Measurements from ENCODE around the gene ALOX15.
A peak's percentile ranks its signal among the peaks of the same experiment; 100 is the strongest.
"Not testable (repeated sequence)": the region's sequence is repeated elsewhere in the genome, so short reads cannot be mapped to it uniquely, and the experiment has no call there.

ALOX15 gene

DNA sequence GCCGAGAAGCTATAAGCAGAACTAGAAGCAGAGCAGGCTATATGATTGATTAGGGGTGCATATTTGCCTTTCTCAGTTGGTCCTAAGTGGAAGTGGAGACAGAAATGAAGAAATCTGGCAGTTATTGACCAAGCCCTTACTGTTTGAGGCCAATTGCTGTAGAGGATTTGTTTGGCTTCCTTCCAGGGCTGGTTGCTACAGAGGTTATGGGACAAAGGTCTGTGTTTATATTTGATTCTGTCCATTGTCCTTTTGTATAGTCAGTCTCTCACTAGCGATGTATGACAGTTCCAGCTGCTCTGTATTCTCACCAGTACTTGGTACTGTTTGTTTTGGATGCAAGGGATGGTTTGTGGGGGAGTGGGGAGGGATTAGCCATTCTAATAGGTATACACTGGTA is 7.3 kb upstream of the ALOX15 start:
- no peak for DNase-seq

DNA sequence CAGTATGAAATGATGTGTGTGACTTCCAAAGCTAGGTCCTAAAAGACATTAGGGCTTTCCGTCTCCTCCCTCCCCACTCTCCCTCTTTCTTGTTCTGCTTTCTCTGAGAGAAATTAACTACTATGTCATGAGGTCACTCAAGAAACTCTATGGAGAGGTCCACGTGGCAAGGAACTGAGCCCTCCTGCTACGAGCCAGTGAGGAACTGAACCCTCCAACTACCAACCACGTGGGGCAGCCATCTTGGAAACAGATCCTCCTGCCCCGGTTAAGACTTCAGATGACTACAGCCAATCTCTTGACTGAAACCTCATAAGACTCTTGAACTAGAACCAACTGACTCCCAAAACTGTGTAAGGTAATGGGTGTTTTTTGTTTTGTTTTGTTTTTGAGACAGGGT is 4.2 kb upstream of the ALOX15 start:
- DNase-seq = no peak

DNA sequence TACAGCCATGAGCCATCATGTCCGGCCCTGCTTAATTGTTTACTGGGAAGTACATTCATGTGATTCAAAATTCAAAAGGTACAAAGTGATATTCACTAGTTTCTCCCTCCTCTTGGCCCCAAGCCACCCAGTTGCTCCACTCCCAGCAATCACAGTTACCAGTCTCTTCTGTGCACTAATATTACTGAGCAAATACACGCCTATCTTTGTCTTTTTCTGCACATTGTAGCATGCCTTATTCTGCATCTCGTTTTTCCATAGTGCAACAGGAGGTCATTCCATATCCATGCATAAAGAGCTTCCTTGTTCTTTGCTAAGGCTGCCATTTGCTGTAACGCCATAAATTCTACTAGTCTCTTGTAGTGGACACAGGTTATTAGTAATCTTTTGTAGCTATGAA is 2.2 kb upstream of the ALOX15 start:
- no peak for DNase-seq

DNA sequence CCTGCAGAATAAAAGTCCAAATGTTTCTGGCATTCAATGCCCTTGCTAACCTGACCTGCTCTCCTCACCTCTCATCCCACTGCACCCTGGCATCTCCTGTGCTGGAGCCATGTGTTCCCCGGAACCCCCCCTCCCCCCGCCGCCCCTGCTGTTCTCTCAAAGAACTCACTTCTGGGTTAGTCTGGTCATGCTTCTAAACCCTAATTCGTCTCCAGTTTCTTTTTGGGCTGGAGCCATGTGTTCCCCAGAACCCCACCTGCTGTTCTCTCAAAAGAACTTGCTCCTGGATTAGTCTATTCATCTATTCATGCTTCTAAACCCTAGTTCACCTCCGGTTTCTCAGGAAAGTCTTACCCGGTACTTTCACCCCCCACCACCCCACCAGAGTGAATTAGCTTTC is 808 bp upstream of the ALOX15 start:
- no peak for DNase-seq

DNA sequence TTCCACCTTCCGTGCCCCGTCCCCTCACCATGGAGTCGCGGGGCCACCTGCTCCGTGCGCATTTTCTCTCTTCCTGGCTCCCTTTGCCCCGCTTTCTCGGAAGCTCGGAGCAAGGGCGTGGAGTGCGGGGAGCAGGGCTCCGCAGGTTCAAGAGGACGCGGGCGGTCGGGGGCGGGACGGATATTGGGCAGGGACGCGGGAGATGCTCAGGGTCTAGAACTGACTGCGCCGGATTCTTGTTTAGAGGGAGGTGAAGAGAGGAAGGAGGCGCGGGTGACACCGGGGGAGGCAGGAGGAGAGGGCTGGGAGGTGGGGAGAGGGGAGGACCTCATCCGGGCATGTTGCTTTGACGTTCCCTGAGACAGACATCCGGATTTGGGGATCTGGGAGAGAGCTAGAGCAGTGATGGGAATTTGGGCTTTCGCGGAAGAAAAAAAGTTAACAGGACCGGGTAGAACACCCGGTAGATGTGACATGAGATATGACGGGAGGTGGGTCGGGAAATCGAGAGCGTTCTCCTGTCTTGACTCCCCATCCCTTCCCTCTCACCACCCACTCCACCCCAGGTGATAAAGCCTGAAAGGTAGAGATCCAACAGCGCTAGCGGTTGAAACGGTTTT is 799 bp downstream of the ALOX15 start:
- not testable (repeated sequence) for DNase-seq

DNA sequence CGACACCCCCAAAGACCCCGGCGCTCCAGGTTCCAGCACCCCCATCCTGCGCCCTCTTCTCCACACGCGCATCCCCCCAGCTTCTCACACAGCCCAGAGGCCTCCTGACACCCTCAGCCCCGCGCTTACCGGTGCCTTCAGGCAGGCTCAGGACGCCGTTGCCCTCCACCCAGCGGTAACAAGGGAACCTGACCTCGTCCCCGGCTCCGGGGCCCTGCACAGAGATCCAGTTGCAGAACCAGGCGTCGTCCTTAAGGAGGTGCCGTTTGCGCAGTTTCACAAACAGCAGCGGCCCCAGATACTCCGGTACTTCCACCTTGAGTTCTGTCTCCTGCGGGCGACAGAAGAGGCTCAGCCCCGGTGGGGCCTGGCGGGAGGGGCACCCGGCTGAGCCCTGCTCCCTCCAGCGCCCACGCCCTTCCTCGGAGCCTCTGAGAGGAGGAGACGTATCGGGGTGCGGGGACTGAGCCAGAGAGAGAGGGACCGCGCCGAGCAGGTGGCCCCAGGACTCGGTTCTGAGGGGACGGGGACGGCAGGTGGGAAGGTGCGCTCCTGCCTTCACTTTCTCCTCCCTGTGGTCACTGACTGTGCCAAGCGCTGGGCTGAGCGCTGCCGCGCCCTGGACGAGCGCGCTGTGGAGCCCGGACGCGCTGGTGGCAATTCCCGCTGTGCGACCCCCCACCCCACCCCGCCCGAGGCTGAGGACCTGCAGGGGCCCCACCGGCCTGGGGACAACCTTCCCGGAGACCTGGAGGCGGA is 2.0 kb downstream of the ALOX15 start:
- DNase-seq = not testable (repeated sequence)

DNA sequence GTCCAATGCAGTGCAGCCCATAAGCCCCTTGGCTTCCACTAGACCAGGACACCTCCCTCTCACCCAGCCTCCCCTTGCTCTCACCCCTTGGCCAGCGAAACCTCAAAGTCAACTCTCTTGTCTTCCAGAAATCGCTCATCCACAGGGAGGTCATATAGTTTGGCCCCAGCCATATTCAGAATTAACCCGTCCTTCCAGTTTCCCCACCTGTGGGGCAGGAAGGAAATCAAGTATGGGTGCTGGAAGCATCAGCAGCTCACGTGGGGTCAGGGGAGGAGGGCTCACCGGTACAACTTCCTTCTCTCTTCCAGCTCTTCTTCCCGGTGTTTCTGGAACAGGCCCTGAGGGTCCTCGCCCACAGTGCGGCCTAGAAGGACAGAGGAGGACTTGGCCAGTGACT is 2.7 kb downstream of the ALOX15 start:
- DNase-seq = not testable (repeated sequence)

DNA sequence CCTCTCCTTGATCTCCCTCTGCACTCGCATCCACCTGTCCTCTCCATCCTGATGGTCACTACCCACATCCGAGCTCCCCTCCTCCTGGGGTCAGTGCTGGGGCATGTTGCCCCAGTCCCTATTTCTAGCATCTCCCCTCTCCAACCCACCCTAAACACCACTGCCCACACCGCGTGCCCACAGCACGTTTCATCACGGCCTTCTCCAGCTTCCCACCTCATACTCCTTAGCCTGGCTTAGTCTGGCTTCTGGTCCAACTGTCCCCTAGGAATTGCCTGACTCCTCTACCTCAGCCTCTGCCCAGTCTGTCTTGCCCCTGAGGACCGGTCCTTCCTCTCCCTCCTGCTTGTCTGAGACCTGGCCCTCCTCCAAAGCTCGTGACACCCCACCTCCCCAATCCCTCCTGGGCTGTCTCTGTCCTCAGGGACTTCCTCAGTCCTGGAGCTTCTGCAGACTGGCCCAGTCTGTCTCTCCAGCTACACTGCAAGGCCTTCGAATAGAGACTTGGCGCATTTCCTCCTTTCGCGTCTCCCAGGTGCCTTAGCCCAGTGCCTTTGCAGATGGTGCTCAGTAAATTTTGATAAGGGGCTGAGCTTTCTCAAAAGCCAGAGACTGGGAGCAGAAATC is 4.9 kb downstream of the ALOX15 start:
- no peak for DNase-seq

DNA sequence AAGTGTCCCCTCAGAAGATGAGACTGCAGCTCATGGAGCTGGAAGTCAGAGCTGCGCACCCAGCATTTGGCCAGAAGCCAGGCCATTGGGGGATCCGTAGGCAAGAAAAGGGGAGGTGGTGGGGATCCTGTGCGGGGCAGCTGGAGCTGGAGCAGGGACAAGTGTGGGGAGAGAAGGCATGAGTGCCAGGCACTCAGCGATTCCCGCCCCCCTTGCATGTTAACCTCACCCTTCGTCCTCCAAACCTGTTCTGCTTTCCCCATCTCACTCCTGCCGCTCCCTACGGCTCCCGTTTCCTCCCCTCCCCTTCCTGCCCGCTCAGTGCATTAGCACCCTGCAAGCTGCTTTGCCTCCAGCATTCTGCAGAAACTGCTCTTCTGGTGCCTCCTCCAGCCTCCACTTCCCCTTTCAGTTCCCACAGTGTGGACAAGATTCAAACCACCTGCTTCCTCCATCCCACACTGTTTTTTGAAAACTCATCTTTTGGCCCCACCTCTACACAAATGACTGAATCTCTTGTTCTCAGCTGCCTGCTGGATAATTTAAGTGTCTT is 5.6 kb downstream of the ALOX15 start:
- no peak for DNase-seq

DNA sequence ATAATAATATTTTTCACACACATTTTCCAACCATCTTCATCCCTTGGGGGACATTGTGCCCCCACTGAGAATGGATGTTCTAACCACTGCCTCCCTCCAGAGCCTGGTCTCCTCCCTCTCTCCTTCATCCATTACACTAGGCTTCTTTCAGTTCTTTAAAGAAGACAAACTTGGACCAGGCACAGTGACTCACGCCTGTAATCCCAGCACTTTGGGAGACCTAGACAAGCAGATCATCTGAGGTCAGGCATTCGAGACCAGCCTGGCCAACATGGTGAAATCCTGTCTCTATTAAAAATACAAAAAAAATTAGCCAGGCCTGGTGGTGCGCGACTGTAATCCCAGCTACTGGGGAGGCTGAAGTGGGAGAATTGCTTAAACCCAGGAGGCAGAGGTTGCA is 6.5 kb downstream of the ALOX15 start:
- no peak for DNase-seq

DNA sequence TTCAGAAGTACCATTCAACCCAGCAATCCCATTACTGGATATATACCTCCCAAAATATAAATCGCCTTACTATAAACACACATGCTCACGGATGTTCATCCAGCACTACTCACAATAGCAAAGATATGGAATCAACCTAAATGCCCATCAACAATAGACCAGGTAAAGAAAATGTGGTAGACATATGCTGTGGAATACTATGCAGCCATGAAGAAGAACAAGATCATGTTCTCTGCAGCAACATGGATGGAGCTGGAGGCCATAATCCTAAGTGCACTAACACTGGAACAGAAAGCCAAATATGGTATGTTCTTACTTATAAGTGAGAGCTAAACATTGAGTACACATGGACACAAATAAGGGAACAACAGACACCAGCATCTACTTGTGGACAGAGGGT is 7.8 kb downstream of the ALOX15 start:
- no peak for DNase-seq

DNA sequence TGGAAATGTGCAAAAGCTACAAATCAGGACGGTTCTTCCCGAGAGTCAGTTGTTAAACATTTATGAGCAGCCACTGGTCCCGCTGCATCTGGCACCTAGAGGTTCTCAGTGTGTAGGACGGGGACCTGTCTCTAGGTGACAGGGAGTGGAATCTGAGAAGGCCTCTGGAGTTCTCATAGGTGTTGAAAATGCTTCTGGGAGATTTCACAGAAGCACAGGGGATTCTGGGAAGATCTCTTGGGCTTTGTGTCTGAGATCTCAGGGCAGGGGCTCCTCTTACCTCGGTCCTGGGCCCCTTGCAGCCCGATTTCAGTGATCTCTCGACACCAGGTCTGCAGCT is 8.9 kb downstream of the ALOX15 start:
- DNase-seq = no peak

DNA sequence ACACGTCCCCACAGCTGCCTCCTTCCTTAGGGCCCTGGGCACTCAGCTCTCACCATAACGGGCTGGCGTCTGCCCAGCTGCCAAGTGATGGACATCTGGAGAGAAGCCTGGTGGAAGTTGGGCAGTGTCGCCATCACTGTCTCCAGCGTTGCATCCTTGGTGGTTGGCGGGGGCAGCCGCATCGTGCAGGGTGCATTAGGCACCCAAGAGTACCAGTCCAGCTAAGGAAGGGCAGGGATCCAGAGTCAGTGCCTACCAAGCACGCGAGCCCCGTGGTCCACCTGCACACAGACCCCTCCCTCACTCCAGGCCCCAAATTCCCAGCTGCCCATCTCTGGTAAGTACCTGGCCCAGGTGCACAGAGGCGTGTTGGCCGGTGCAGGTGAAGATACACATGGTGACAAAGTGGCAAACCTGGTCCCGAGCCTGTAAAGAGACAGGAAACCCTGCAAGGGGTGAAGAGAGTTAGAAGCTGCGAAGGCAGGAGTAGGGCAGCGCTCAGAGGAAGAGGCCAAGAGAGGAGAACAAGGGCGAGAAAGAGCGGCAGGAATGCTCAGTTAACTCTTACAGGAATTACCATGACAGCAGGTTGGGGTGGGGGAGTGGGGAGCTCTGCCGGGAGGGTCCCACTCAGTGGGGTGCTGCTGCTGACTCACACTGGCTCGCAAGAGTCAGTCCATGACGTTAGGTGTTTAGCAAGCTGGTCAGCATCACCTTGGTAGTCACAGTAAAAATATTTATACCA is 9.5 kb downstream of the ALOX15 start:
- no peak for DNase-seq

DNA sequence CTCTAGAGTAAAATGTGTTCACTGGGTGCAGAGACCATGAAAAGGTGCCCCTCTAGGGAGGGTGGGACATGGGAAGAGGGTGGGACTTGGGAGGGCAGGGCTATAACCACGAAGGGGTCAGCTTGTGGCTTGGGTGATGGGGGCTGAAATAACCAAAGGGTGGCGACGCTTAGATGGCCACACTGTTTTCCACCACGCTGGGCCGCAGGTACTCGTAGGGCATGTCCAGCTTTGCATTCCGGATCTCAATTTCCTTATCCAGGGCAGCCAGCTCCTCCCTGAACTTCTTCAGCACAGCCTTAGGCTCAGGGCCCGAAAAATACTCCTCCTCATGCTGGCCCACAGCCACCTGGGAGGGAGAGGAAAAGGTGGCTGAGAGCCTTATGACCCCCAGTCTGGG is 10.0 kb downstream of the ALOX15 start:
- DNase-seq = no peak

DNA sequence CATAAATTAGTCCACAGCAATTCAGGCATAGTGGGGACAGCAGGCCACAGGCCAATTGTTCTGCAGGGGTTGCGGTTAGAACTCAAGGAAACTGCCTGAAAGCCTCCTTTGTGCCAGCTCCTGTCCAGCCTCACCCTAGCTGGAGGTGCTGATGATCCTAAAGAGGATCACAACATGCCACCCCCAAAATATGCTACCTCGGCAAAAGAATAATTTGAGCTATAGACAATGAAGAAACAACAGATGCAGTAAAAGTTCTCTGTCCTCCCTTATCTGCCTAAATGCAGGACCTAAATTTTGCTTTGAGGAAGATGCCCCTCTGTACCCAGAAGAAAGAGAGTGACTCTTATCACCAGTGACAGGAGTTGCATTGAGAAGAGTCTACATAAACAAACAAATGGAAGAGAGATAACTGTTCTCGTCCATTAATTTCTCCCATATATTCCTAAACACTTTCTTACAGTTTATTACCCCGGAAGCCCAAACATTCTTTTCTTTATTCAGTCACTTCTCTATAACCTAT is 14.7 kb downstream of the ALOX15 start:
- no peak for DNase-seq

DNA sequence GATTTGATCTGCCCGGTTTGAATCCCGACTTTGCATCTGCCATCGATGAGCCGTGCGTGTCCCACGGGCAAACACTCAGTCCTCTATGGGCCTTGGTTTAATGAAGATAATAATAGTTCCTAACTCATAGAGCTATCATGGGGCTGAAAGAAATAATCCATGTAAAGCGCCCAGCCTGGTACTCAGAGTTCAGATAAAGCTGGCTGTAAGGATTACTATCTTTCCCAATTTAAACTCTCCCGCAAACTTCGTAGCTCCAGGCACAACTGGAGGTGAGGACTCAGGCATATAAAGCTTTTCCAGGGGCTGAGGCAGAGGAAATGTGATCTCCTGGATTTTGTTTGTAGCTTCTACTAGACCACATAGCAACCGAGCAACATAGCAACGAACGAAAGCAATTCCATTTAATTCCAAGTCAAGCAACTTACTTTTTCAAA is 16.3 kb downstream of the ALOX15 start:
- no peak for DNase-seq

DNA sequence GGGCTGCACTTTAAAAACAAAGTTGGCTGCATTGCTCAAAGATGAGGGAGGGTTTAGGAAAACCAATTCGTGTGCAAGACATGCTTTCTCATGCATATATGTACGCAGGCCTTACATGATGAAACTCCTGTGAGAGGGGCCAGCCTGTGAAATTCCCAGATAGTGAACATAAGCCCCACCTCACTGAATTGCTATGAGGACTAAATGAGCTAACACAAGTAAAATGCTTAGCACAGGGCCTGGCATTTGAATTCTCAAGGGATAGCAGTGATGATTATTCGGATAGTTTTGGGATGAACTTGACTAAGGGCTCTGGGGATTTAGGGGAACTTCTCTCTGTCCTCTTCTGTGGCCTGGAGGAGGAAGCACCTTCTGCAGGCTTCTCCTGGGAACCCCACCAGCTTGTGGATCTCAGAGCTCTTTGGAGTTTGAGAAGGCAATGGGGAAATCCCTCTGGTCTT is 17.0 kb downstream of the ALOX15 start:
- peak; percentile 26 for DNase-seq

DNA sequence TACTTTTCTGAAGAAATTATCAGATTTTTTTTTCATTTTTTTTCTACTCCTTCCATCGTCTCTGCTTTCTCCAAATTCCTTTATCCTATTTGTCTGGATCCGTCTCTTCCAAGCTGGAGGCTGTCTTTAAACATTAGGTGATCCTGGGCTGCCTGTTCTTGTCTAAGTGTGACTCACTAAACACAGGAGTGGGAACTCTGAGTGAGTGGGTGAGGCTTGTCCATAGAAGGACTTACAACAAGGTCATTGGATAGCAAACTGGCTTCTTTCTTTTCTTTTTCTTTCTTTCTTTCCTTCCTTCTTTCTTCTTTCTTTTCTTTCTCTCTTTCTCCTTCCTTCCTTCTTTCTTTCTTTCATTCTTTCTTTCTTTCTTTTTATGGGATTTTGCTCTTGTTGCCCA is 18.2 kb downstream of the ALOX15 start:
- DNase-seq = no peak

DNA sequence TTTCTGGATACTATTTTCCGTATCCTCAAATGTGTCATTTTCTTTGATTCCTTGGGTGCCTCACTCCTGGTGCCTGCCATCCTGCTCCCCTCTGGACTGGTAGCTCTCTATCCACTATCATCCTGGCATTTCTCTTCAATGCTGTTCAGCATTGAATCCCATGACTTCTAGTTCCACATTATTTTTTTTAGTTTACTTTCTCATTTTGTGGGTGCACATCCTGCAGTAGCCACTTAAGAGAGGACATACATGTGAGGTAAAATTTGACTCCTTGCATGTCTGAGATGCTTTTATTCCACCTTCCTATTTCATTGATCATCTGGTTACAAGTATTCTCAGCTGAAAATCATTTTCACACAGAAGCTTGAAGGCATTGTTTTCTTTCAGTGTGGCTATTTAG is 19.1 kb downstream of the ALOX15 start:
- no peak for DNase-seq

DNA sequence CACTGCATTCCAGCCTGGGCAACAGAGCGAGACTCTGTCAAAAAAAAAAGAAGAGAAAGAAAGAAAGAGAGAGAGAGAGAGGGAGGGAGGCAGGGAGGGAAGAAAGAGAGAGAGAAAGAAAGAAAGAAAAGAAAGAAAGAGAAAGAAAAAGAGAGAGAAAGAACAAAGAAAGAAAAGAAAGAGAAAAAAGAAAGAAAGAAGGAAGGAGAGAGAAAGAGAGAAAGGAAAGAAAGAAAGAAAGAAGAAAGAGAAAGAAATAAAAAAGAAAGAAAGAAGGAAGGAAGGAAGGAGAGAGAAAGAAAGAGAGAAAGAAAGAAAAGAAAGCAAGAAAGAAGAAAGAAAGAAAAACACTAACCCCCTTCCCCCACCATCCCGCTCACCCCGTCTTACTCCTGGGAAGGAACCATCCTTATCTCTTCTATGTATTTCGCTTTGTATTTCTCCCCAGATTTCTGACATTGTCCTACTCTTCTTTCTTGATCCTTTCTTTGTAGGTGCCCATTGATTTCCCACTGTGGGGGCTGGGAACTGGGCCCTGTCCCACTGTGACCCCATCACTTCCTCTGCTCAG is 20.9 kb downstream of the ALOX15 start:
- no peak for DNase-seq

DNA sequence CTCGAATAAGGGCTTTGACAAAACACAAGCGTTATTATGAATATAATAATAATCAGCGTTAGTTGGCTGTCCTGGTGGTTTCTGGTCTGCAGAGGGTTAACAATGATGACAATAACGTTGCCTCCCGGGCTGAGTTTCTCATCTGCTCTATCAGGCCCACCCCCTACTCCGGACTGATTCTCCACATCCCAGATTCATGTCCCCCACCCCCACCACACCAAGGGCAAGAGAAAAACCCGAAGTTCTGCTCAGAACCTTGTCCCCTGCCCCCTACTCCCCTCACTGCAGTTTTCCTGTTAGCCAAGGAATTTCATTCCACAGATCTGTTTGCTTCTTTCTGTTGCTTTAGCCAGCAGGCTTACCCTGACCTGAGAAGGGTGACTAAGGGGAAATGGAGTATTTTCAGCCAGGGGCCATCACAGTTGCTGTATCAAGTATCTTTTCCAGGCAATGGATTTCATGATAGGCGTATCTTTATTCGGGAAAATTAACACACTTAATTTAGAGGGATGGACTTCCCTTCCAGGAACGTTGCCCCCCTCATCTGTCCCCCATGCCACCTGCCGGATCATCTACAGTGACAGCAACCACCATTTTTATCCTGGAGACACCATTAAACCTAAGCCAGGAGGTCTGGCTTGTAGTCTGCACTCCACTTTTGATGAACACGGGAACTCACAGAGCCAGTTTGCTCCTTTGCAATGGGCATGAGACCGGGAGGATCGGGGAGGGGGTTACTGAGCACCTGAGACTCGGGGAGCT is 23.7 kb downstream of the ALOX15 start:
- no peak for DNase-seq

DNA sequence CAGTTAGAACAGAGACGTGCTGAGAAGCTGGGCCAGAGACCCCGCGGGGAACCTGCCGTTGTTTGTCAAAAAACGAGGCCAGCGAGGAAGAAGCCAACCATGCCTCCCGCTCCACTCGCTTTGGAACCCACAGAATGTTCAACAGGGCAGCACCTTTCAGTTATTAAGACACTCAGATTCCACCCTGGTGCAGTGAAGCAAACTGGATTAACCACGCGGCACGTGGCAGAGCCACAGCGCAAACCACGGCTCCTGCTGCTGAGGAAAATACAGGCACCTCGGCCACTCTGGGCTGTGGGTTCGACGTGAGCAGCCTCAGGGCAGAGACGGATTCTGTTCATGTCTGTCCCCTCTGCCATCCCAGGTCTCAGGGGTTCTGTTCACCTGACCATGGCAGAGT is 24.4 kb downstream of the ALOX15 start:
- no peak for DNase-seq
